ENCODE data around the gene PAX9.

The PAX9 gene

DNA sequence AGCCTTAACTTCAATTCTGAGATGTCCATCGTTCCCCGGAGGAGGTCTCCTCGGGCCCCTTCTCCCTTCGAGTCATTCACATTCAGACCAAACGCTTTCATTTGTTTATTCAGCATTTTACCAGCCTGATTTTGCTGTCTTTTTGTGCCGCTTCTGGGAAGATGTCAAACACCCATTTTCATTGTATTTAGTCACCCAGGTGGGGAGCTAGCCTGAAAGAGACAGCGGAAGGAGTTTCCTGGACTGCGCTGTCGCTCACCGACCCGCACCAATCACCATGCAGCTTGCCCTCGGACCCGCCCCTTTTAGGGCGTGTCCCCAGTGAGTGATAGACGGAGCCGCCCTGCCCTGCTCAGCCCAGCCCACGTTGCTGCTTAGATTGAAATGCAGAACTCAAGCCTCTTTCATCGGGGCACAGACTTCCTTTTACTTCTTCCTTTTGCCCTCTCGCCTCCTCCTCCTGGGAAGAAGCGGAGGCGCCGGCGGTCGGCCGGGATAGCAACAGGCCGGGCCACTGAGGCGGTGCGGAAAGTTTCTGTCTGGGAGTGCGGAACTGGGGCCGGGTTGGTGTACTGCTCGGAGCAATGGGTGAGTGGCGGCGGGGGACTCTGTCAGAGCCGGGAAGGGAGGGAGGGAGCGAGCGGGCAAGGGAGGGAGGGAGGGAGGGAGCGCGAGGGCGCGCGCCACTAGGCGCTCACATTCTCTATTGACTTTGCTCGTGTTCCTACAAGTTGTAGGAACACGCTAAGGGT lies at the start of gene PAX9:
Gene PAX9, plus strand, starts transcription at position 355 of the 752 bp plus-strand sequence. Its CDS starts 230 bp downstream, at position 585.
- peak; percentile 98 for DNase-seq

DNA sequence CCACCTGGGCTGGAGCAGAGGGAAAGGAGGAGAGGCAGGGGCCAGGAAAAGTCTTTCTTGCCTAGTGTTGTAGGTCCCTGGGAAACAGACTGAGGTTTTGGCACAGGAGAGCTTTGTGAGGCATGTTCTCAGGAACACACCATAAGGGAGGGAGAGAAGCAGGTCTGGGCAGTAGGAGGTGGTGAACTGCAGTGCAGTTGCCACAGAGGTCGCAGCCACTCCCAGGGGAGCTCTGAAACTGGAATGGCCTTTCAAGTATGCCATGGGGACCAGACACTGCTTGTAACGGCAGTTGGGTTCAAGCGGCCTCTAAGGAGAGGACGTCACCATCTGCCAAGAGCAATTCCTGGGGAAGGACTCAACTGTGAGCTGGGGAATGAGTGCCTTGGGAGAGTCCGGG lies 43.8 kb upstream of the PAX9 start:
- no peak for DNase-seq

DNA sequence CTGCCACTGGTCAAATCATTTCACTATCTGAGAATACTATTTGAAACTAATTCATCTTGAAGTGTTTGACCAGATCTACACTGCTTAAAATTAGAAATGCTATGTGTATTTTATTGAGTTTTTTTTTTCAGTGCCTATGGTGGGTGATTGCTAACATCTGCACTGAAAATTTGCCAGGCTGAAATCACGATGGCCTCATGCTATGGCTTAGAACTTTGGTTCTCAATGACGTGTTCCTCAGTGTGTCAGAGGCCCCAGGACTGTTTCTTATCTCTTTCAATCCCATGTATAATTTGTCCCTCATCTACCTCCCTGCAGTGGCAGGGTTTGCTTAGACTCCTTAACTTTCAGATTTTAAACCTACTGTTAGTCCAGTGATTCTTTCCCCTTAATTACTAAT lies 43.0 kb upstream of the PAX9 start:
- no peak for DNase-seq

DNA sequence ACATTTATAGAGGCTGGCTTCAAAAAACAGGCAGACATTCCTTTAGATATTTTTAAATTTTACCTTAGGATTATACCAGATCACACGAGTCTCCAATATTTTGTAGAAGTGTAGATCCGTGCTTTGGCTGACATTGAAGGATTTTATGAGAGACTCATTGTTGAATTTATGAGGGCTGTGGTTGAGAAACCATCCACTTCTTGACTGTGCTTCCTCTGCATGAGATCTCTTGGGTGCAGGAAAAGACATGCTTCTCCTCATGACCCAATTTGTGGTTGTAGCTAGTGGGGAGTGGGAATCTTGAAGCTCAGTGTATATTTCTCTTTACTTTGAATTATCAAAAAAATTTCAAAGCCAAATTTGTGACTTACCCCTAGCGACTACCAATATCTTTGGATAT lies 42.5 kb upstream of the PAX9 start:
- no peak for DNase-seq

DNA sequence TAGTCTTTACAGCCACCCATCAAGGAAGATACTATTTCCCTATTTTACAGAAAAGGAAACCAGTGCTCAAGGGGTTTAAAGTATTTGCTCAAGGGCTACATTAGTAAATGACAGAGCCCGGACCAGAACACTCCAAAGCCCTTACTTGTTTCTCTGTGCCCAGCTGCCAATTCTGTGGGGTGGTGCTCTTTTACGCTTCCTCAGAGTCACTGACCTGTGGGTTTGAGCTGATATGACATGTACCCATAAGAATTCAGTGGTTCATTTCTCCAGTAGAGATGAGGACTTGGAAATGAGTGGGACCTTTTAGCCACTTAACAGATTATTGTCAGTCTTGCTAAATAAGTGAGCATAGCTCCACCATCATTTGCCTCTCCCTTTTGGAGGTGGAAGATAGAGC lies 41.8 kb upstream of the PAX9 start:
- DNase-seq, result no peak

DNA sequence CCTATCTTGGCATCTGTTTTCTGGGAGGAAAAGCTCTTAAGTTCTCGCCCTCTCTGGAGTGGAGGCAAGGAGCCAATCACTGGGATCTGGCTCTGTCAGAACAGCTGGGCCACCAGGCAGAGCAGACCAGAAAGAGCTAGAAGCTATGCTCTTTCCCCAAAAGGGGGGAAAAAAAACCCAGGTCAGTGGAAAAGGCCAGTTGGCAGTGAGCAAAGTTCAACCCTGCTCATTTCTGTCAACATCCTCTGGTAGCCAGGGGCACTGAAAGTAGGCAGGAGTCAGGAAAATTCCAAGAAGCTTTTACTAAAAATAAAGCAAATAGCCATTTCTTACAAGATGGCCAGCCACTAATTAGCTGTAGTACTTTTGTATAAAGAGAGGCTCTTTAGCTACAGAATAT lies 36.6 kb upstream of the PAX9 start:
- no peak for DNase-seq

DNA sequence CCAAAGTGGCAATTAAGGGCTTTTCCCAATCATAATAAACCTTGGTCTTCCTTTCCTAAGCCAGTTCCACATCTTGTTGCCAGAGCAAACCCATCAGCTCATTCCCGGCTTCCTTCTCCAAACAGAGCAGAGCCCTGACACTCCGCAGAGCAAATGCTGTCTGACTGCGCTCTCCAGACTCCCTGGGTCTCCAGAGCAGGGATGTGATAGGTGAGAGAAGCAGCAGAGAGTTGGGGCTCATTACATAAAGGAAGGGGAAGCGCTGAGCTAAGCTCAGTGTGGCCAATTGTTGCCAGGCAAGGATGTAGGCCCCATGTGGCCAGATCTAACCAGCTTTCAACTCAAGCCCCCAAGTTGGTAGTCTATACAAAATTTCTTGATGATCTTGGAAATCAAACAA lies 36.2 kb upstream of the PAX9 start:
- no peak for DNase-seq

DNA sequence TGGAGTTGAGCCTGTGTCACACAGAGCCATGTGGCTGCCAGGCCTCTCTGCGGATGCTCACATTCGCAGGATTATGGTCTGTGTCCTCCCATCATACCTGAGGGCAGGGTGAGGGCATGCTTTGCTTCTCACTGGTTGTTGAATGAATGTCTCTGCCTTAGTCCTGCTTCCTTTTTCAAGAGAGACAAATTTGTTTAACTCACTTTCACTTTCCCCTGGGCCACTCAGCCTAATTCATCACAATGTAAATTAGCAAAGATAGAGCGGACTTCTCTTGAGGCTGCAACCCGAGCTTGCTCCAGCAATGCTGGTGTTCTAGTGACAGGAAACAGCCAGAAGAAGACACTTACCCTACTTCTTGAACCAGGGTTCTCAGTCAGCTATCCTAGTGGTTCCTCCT lies 35.5 kb upstream of the PAX9 start:
- no peak for DNase-seq

DNA sequence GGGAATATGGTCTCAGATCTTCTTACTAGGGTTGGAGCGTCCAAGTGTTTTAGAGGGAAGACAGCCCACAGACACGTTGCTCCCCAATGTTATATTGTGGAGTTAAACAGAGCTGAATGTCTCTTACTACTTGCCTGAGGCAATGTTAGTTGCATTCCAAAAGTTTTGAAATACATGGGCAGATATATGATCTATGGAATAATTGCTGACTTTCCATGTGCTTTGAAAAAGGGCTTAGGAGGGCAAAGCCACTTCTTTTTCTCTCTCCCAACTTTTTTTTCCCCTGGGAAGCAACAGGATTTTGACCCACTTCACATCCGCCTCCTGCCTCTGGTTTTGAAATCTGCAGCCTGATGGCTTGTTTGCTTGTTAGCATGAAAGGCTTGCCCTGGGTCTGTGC lies 33.7 kb upstream of the PAX9 start:
- DNase-seq, result no peak

DNA sequence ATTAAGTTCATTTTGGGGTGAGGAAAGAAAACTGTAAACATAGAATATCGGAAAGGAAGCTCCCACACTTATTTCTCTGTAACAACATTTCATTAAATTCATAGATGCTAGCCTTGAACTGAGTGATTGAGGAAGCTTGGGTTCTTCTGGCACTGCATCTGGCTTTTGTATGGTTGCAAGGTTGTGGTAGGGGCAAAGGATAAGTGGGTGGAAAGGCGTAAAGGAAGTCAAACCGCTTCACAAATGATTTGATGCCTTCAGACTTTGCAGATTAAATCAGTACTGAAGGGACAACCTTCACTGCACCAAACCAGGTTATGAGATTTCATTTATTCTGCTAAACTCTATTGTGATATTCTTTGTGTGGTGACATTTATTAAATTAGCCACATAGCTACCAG lies 28.1 kb upstream of the PAX9 start:
- DNase-seq, result no peak

DNA sequence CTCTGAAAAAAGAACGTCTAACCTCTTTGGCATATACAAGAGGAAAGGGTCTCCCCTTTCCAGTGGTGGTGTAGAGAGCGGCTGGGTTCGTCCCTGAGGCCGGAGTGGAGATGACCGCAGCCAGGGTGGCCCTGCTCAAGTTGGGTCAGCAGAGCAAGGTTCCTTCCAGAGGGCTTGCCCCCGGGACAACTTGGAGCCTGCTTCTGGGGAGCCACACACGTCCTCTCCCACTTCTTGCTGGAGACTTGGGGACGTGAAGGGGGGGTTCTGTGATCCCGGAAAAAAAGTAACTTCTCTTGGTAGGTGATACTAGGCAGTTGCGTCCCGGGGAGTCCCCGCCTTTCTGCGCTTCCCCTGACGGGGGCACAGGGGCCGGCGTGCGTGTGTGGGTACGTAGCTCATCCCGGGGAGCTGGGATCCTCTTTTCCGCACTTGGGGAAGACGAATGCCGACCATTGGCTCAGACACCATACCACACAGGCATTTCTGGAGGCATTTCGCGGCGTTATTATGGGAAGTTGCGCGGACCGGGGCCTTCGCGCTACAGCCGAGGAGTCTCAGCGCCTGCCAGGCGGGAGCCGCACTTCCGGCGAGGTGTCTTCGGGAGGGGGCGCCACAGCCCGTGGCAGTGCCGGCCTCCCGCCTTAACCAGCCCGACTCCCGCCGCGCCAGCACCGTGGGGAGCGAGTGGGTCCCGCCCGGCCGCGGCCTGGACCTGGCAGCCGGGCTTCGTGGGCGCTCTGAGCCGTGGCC lies 14.8 kb upstream of the PAX9 start:
- no peak for DNase-seq

DNA sequence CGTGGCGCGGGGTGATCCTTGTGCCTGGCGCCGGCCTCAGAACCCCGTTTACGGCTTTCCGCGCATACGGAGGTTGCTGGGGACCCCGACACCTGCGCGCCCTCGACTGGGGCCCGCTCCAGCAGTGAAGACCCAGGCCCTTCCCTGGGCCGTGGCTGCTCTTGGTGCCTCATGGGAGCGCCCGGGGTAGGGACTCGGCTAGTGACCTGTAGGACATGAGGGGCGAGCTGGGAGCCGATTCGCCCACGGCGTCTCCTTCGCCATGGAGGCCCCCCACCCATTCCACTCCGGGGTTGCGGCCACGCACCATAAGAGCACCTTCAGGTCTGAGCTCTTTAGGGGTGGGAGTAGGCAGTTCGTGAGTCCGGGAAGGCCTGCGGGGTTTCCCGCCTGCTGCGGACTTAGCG lies 14.2 kb upstream of the PAX9 start:
- no peak for DNase-seq

DNA sequence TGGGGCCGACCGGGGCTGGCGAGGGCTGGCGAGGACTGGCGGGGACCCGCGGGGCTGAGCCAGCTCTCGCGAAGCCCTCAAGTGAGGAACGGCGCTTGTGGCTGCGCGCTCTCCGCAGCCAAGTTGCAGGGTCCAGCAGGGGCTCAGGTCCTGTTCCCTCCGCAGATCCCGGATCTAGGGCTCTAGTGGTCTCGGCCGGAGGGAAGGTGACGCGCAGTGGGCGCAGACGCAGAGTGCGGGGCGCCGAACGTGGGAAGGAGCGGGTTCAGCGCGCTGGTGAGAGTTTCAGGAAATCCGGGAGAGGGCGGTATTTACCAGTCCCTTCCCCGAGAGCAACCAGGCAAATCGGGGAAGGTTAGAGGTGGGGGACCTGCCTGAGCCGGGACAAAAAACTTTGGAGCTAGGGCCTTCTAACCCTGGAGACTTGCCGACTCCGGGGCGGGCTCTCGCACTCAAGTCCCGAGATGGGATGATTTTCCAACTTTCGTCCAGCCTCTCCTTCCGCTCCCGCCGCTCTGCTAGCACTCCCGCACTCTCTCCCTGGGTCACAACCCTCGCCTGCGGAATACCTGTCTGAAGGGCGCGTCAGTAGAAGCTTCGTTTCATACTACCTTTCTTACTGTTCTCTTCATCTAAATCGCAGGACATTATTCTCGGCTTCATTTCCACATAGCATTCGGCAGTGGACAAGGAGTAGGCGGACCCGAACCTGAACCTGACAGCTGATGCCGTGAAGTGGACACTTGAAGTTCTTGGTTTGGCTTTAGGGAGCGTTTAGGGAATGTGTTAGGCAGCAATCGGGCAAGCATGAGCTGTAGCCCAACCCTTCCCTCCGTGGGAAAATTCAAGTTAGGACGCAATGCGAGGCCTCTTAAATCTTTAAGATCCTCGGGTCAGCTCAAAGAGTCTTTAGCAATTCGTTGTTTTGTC lies 13.6 kb upstream of the PAX9 start:
- peak; percentile 70 for DNase-seq

DNA sequence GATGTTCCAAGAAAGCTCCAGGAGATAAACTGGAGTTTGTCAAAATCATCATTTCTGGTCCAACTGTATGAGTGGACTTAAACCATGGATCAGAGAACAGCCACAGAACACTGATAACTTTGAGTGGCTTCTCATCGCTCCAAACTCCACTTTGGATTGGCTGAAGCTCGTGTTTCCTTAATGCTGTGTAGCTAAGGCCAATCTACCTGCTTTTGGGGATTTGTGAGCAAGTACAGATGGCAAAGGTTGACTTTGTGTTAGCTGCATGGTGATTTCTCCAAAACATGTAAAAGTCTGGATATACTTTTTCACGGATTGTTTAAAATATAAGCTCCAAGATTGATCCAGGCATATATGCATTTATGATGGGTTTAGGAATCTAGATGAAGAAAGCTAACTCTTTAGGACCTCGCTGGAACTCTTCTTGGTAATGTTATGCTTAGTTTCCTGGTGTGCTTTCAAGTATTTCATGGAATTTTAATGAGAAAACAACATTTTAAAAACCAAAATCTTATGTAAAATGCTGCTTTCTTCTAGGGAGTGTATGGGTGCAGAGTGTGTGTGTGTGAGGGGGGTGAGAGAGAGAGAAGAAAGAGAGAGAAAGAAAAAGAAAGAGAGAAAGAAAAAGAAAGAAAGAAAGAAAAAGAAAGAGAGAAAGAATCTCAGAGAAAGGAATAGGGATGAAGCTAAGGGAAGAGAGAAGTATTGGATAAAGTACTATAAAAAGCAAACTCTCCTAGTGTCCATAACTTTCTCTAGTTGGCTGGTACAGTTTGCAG lies 11.6 kb upstream of the PAX9 start:
- no peak for DNase-seq

DNA sequence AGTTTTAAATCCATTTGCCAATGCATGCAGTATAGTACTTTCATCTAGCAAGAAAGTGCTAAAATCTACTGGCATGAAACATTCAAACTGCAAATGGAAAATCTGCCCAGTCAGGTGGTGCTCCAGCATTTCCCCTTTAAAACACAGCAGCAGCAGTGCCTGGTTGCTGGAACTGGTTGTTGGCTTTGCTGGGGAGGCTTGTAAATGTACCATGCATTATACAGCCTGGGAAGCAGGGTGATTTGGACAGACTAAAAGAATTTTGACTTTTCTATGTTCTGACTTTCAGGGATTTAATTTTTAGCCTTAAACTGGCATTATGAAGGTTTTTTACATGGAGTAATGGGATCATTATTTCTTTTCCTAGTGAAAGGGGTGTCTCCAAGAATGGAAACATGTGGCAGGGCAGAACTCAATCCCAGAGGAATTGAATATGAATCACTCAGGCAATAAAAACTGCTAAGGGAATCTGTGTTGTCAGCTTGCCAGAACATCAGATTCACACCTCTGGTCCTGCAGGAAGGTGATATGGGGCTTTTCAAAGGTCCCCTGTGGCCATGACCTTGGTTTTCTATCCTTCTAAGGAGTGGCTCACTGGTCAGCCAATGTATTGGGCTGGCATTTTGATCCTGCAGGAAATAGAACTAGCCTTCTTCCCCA lies 9.0 kb upstream of the PAX9 start:
- no peak for DNase-seq

DNA sequence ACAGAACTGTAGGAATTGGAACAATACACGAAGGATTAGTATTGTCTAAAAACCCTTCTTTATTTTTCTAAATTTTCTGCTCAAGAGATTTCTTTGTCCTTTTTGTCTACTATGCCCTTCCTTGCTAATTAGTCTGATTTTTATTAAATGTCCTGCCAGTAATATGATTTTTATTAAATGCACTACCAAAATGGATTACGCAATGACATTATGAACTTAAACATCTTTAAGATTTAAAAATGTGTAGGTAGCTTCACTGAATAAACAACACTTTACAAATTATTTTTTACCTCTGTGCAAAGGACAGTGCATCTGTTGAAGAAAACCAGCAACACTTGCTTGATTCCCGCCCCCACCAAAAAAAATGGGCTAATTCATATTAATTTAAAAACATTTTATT lies 8.2 kb upstream of the PAX9 start:
- no peak for DNase-seq

DNA sequence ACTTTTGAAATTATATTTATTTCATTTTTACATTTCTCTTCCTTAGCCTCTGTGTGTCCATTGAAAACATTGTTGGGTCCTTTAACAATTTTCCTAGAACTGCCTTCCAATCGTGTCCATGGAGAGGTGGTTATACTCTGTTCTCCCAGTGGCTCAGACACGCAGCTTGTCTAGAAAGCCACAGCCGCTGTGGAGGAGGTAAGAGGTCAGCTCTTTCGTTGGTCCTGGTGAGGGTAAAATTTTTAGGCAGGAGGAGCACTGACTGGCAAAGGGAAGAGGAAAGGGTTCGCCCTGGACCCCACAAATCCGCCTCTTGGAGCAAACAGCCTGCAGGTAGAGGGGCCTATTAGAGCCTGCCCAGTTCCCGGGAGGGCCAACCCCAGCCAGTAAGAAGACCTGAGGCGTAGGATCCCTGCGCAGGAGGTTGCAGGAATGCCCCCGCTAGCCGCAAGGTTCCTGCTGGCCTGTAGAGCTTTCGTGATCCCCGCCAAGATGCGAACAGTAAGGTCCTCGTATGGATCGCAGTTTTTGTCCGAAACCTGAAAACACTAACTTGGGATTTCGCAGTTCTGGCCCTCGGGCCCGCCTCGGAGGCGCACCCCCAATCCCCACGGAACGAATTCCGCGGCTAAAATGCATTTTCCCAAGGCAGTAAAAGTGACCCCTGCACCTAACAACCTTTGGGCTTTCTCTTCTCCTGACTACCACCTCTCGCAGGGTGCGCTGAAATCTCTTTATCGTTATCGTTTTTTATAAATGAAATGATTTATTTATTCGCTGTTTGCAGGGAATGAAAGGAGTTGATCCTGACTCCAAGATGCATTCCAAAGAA lies 7.5 kb upstream of the PAX9 start:
- no peak for DNase-seq

DNA sequence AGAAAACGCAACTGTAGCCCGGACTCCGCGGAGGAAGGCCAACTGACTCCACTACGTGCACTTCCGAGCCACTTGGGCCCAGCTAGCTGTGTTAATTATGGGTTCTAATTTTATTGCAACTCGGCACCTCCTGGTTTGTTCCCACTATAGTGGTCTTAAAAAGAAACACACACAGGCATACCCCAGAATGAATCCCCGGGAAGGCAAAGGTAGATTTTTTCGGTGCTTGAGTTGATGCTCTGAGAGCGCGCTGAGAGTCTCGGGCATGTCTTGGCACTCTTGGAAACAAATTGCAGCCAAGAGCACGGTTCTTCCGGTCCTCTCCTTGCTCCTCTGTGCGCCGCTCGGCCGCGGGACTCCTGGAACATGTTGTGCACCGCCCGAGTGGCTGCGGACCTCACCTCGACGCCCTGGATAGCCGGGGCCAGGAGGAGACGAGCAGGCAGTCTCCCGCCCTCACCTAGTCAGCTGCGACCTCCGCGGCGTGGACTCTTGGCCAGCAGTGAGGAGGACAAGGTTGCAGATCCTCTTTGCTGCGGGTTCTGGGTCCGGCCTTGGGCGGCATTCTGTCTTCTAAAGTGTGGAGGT lies 6.8 kb upstream of the PAX9 start:
- no peak for DNase-seq

DNA sequence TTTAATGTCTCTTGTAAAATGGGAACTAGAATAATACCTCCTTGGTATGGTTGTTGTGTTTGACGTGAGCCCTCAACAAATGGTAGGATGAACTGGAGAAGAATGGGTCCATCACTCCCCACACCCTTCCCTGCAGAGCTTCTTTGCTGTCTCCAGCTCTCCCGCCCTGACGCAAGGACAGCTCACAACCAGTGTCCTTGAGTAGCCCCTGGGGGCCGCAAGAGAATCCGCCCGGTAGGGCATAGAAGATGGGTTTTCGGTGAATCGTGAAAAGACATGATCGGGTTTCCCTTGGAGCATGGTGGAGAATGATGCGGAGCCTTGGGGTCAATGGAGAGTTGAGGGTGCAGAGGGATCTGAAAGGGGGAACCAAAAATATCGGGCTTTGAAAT lies 6.1 kb upstream of the PAX9 start:
- no peak for DNase-seq

DNA sequence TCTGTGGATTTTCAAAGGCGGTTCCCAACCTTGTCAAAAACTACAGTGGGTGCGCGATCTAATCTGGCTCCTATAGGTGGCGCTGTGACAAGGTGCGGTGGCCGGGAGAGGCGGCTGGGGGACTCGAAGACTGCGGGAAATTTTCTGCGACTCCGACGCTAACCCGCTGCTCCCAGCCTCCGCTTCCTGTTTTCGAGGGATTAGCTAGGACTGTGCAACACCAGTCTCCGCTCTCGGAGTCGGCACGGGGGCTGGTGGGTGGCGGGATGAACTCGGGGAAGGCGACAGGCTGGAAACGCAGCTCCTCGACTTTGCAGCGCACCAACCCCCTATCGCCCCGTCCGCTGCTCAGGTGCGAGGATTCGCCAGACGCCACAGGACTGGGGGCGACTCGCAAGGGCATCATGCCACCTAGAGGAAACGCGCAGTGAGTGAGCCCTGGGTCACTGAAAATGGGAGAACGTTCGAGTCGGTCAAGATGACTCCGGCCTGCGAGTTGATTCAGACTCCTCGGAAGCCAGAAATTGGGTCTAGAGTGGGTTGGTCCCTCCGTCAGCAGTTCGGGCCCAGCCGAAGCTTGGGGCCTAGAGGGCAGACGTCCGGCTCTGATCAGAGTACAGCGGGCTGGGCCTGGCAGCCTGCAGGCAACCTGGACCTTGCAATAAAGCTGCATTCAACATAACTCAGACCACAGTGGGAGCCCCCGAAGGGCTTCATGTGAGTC lies 5.5 kb upstream of the PAX9 start:
- peak; percentile 69 for DNase-seq

Data from SHP77 treated with DMSO at 0.1 percent for 48 hours (cell line).